Stimulated activated CD4-positive, alpha-beta T cell treated with anti-CD3 and anti-CD28 coated beads, Interleukin-12 subunit alpha, Interleukin-12 subunit beta, amount 100 ng/mL, for 24 hours (primary cell): ENCODE data around the gene EPAS1.

ENCODE experiments used
- DNase-seq, 2 experiments: peaks; one replicate each; pipeline ENCODE4 v3.0.0-alpha.2; 2020; ENCODE audit warnings: low read depth in 2 of 2

Gene EPAS1

GRCh38 chr2:46339676-46340459 lies 42.7 kb downstream of the EPAS1 start:
- no peak for DNase-seq

DNA sequence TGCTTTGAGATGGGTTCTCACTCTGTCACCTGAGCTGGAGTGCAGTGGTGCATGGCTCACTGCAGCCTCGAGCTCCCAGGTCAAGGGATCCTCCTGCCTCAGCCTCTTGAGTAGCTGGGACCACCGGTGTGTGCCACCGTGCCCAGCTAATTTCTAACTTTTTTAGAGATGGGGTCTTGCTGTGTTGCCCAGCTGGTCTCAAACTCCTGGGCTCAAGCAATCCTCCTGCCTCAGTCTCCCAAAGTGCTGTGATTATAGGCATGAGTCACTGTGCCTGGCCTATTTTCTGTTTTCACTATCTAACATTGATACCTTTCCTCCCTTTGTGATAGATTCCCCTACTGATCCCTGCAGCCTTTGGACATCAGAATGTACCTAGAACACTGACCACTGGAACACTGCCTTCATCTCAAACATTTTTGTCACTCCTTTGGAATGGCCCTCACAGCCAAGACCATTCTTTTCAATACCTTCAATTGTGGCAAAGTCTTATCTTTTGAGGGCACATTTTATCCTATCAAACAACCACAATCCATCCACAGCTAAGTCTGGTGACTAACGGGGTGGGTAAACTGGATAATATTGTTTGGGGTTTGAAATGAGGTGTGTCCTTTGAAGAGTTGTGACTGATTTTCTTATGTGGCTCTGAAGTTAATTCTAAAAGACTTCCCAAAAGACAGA lies 43.7 kb downstream of the EPAS1 start:
- no peak for DNase-seq

DNA sequence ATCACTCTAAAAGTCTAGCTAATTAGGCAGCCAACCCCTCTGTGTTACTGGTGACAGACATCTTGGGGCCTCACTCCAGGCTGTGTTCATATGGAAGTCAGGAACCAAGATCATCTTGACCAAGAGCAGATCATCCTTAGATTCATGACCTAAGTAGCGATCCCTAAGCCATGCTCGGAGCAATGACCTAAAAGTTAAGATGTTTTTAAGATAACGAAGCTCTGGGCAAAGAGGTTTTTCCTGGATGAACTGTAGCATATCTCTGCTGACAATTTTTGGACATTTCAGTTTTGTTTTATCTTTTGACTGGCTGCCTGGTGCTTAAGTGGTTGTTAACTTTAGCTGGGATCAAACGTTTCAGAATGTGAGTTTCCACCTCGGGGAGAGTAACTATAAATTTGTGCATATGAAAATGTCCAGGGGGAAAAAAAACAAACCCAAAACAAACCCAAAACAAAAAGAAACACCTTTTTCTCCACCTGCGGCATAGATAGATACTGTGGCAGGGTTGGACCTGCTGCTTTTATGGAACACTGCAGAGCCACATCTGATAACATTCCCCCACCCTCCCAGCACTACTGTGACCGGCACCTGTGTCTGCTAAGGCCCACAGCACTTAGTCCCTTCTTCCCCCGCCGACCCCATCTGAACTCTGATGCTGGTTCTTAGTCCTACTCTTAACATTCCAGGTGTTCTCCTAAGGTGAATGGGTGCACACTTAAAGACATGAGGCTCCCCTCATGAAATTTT lies 45.5 kb downstream of the EPAS1 start:
- DNase-seq = no peak

- DNase-seq = no peak
These were observed 47.5 kb downstream of the EPAS1 start for GRCh38 chr2:46344706-46345105.

- DNase-seq = no peak
These were observed 48.6 kb downstream of the EPAS1 start for GRCh38 chr2:46345775-46346174.

- no peak for DNase-seq
These were observed 49.5 kb downstream of the EPAS1 start for GRCh38 chr2:46346719-46347118.

GRCh38 chr2:46347648-46348280 lies 50.6 kb downstream of the EPAS1 start:
- DNase-seq = no peak

GRCh38 chr2:46349115-46349547 lies 51.9 kb downstream of the EPAS1 start:
- no peak for DNase-seq

- DNase-seq = no peak
These were observed 53.0 kb downstream of the EPAS1 start for GRCh38 chr2:46350029-46350689.

DNA sequence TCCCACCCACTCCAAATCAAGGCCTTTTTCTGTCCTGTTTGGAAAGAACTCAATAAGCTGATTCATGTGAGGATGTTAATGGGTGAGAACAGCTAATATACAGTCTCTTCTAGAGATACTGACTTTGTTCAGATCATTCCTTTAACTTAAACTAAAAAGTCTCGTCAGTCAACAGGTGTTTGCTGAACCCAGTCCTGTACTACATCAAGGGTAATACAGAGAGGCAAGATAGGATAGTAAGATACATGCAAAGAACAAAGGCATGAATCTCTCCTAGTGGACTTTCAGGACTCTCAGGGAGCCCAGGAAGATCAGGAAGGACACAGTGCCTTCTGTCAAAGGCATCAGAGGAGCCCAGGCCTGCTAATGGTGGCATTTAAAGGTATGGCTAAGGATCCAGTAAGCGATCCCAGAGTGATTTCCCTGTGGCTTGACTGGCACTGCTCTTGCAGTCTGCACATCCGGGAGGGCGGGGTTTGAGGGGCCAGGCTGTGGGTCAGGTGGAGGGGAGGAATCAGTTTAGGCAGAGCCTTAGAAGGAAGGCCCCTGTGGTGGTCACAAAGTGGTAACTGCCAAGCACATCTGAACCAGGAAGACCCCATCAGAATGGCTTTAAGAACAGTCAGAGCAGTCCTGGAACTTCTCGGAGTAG lies 54.0 kb downstream of the EPAS1 start:
- DNase-seq = peak in 1 of 2 experiments; percentile 12

DNA sequence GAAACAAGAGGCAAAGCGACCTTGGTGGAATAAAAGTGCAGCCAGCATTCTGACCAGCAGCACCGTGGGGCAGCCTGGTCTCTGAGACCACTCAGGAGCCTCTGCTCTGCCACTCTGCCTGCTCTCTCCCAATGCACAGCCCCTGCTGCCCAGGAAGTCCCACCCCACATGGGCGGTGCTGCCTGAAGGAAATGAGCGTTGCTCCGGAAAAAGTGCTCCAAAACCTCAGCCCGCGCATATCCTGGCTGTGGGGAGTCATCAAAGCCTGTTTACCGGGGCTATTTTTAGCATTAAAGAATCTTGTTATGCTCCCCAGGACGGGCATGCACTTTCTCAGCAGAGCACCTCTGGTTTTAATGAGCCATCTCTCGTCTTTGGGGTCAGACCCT lies 54.5 kb downstream of the EPAS1 start:
- peak; percentile 61 to 76 for DNase-seq

GRCh38 chr2:46352621-46353020 lies 55.4 kb downstream of the EPAS1 start:
- no peak for DNase-seq

DNA sequence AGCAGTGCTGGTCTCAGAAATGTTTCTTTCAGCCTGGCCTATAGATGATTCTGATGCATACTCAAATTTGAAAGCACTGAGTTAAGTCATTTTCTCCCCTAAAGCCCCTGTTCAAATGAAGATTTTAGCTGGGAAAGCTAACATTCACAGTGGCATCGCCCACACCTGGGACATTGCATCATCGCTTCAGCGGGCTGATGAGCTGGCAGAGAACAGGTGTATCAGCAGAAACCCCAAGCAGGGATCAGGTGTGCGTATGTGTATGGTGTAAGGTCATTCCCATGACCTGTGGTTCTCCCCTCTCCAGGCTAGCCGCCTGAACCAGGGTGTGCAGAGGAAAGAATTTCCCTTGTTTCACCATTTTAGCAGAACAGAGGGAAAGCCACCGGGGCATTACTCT lies 56.3 kb downstream of the EPAS1 start:
- DNase-seq = no peak

GRCh38 chr2:46355756-46356155 lies 58.5 kb downstream of the EPAS1 start:
- DNase-seq = no peak

- no peak for DNase-seq
These were observed 59.8 kb downstream of the EPAS1 start for GRCh38 chr2:46356991-46357390.

GRCh38 chr2:46358713-46359112 lies 61.5 kb downstream of the EPAS1 start:
- DNase-seq = no peak

DNA sequence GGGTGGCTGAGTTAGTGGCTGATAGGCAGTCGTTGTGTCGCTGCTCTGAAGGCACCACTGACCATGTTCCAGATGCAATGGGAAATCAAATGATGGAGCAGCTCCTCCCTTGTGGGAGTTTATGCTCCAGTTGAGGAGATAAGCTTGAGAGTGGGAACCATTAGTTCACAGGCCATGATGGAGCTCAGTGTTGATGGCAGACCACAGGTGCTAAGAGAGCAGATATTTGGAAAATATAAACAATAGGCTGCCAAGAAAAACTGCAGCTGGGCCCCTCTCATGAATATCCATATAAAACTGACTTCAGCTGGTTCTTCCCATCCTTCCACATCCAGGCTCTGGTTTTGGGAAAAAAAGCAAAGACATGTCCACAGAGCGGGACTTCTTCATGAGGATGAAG lies 63.1 kb downstream of the EPAS1 start:
- DNase-seq = no peak

DNA sequence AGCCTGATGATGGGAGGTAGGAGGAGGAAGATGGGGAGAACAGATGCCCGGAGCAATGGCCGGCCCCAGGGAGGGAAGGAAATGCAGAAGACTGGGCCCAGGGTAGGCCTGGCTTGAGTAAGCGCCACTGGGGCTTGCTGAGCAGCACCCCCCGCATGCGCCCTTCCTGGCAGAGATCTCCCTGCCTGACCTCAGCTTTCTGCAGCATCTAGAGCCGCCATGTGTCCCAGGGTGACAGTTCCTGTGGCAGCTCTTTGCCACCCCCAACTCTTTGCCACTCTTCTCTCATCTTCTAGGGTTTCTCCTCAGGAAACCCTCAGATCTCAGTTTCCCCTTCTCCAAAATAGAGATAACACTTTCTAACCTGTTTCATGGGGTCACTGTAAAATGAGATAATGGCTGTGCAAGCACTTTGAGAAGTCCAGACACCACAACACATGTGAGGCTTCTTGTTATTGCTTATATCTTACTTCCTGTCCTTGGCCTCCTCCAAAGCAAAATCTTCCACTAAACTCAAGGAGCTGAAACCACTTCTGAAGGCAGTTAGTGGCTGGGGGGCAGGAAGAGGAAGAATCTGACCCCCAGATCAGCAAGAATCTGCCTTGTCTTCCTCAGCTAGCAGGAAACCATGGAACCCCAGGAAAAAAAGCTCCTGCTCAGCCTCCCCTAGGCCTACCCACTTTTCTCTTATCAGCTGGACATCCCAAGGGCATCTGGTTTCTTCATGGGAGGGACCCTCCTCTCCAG lies 64.9 kb downstream of the EPAS1 start:
- no peak for DNase-seq

- DNase-seq = no peak
These were observed 65.4 kb downstream of the EPAS1 start for GRCh38 chr2:46362667-46363012.

- DNase-seq = no peak
These were observed 66.4 kb downstream of the EPAS1 start for GRCh38 chr2:46363535-46364170.
